Thyroid gland (tissue), 4 donors: ENCODE data around the gene ING2.

Source experiments
- CTCF ChIP-seq, 6 experiments: fragments of 200-600 bp in 3 of 6; fragments of 450-650 bp in 3 of 6; sonication (generic) in 3 of 6; IDR thresholded peaks; one replicate each; pipeline ENCODE4 v1.5.1; 2016 to 2019; ENCODE audit warnings: antibody characterized with exemption in 6 of 6, mild to moderate bottlenecking in 2 of 6, inconsistent platforms in 1 of 6, moderate library complexity in 1 of 6
- POLR2A ChIP-seq, 2 donors: fragments of 450-650 bp; IDR thresholded peaks; one replicate each; pipeline ENCODE4 v1.6.1; 2017; ENCODE audit warnings: antibody characterized with exemption in 2 of 2, mild to moderate bottlenecking in 2 of 2, moderate library complexity in 1 of 2

GRCh38 chr4:183505611-183506388 is 942 bp downstream of the ING2 start:
- TF ChIP-seq POLR2A (IDR thresholded peaks at IDR 0.05) (peak in 1 of 2 donors; percentile 84), CTCF (IDR thresholded peaks at IDR 0.05) (peak in 1 of 6 experiments; percentile 2)
